HG02973 (cell line): ENCODE measurements around the gene EPB41L4B.

ENCODE experiments used
- ATAC-seq: cut with Tn5 transposase; IDR thresholded peaks from one replicate; pipeline ENCODE4 v1.9.1; 2021; ENCODE audit warnings: moderate library complexity; ENCODE audit not compliant: unreplicated experiment

EPB41L4B gene

GRCh38 chr9:109167716-109168115 is 153.1 kb downstream of the EPB41L4B start:
- no peak for ATAC-seq

GRCh38 chr9:109166771-109167601 is 153.9 kb downstream of the EPB41L4B start, which contains the start of gene FRRS1L:
FRRS1L (minus strand) TSS chr9:109167249; CDS start chr9:109167138, 111 bp downstream.
- no peak for ATAC-seq

- ATAC-seq: no peak
Observed at GRCh38 chr9:109166171-109166770, 154.6 kb downstream of the EPB41L4B start.

GRCh38 chr9:109164042-109164441 is 156.8 kb downstream of the EPB41L4B start:
- ATAC-seq: no peak

- no peak for ATAC-seq
Observed at GRCh38 chr9:109163194-109163593, 157.7 kb downstream of the EPB41L4B start.

GRCh38 chr9:109162677-109163076 is 158.2 kb downstream of the EPB41L4B start:
- ATAC-seq: no peak

GRCh38 chr9:109161471-109161870 is 159.4 kb downstream of the EPB41L4B start:
- no peak for ATAC-seq

GRCh38 chr9:109159583-109159982 is 161.3 kb downstream of the EPB41L4B start:
- ATAC-seq: no peak

- ATAC-seq: no peak
Observed at GRCh38 chr9:109158651-109159050, 162.2 kb downstream of the EPB41L4B start.

GRCh38 chr9:109156708-109157107 is 164.2 kb downstream of the EPB41L4B start:
- ATAC-seq: no peak

GRCh38 chr9:109150925-109151545 is 169.8 kb downstream of the EPB41L4B start:
- no peak for ATAC-seq

GRCh38 chr9:109149722-109150121 is 171.1 kb downstream of the EPB41L4B start:
- no peak for ATAC-seq

GRCh38 chr9:109149089-109149488 is 171.8 kb downstream of the EPB41L4B start:
- no peak for ATAC-seq

GRCh38 chr9:109145051-109145450 is 175.8 kb downstream of the EPB41L4B start:
- ATAC-seq: no peak

- peak; percentile 100 for ATAC-seq
Observed at GRCh38 chr9:109143881-109144562, 176.8 kb downstream of the EPB41L4B start.

- ATAC-seq: no peak
Observed at GRCh38 chr9:109141375-109141774, 179.5 kb downstream of the EPB41L4B start.

- no peak for ATAC-seq
Observed at GRCh38 chr9:109139851-109140250, 181.0 kb downstream of the EPB41L4B start.

GRCh38 chr9:109138421-109138820 is 182.4 kb downstream of the EPB41L4B start:
- ATAC-seq: no peak

GRCh38 chr9:109134167-109134578 is 186.7 kb downstream of the EPB41L4B start:
- ATAC-seq: no peak

GRCh38 chr9:109133533-109133932 is 187.3 kb downstream of the EPB41L4B start:
- ATAC-seq: no peak

- ATAC-seq: no peak
Observed at GRCh38 chr9:109132567-109133021, 188.3 kb downstream of the EPB41L4B start.
